Activated CD4-positive, alpha-beta T cell treated with anti-CD3 and anti-CD28 coated beads, Interleukin-10, Interleukin-2, amounts not matched to agents 100 ng/mL and 50 ng/mL, durations not matched to agents 16 hours and 8 hours (primary cell): ENCODE data around the gene ZNF469.
A peak's percentile ranks its signal among the peaks of the same experiment; 100 is the strongest.

Experiments used
- DNase-seq: peaks from one replicate; pipeline ENCODE4 v3.0.0-alpha.2; 2020

Gene ZNF469

GRCh38 chr16:88382491-88383400, at the start of gene ZNF469:
Gene ZNF469 (plus strand): TSS chr16:88382959. CDS start chr16:88427471, 44,512 bp downstream.
- no peak for DNase-seq

- DNase-seq: no peak
These were observed 48.6 kb upstream of the ZNF469 start for GRCh38 chr16:88333848-88334777.

- no peak for DNase-seq
These were observed 47.7 kb upstream of the ZNF469 start for GRCh38 chr16:88334778-88335720.

DNA sequence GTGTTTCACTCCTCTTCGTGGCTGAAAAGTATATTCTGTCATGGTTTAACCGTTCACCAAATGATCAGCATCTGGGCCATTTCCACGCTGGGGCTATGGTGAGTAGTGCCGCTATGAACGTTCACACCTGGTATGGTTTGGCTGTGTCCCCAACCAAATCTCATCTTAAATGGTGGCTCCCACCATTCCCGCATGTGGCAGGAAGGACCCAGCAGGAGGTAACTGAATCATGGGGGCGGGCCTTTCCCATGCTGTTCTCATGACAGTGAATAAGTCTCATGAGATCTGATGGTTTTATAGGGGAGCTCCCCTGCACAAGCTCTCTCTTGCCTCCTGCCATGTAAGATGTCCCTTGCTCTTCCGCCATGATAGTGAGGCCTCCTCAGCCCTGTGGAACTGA, 45.7 kb upstream of the ZNF469 start:
- no peak for DNase-seq

DNA sequence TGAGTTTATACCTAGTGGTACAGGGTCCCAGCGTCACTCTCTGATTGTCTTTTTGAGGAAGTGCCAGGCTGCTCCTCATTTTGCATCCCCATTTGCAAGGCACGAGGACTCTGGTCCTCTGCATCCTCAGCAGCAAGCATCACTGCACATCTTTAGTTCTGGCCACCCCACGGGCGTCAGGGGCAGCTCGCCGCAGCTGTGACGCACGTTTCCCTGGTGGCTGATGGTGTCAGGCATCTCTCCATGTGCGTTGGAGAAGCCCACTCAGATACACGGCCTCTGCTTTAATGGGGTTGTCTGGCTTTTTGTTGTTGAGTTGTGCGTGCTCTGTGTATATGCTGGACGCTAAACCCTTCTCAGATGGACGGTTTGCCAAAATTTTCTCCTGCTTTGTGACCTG, 45.2 kb upstream of the ZNF469 start:
- DNase-seq: no peak

DNA sequence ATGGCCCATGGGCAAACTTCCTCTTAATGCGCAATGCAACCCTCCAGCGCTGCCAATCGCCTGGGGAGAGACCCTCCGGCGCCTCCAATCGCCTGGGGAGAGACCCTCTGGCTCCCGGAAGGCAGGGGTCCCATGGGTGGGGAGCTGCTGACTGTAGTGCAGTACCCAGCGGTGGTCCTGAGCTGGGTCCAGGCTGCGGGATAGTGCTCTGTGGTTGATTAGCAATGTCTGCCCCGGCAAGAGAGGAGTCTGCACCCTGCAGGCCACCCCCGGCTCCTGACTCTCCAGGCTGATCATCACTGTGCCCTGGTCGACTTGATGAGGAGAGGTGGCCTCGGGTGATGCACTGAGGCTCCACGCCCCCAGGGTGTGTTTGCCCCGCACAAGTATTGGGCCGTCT, 44.6 kb upstream of the ZNF469 start:
- DNase-seq: no peak

DNA sequence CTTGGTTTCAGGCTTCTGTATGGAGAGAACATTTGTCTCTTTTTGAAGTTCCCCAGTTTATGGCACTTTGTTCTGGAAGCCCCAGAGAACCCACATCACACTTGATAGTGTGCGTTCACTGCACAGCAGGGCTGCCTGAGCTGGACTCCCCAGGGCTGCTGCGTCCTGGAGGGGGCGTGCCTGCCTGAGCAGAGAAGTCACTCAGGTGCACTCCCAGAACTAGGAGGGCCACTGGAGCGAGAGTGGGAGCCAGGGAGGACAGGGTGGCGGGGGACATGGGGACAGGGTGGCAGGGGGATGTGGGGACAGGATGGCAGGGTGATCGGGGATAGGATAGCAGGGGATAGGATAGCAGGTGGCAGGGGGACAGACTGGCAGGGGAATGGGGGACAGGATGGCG, 43.9 kb upstream of the ZNF469 start:
- DNase-seq: no peak

- no peak for DNase-seq
These were observed 42.6 kb upstream of the ZNF469 start for GRCh38 chr16:88339930-88340754.

DNA sequence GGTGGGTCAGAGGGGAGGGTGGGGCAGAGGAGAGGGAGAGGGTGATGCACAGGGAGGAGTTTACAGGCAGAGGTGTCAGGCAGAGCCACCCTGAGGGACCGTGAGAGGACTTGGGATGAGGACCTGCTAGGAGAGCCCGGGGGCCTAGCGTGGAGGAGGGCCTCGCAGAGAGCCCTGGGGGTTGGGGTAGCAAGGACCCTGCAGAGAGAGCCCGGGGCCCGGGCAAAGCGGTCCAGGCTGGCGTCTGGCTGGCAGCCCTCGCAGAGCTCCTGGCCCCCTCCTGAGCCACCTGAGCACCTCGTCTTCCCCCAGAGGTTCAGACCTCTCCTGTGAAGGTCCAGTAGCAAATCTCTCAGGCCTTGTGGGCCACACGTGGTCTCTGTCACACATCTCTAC, 42.0 kb upstream of the ZNF469 start:
- DNase-seq: no peak

DNA sequence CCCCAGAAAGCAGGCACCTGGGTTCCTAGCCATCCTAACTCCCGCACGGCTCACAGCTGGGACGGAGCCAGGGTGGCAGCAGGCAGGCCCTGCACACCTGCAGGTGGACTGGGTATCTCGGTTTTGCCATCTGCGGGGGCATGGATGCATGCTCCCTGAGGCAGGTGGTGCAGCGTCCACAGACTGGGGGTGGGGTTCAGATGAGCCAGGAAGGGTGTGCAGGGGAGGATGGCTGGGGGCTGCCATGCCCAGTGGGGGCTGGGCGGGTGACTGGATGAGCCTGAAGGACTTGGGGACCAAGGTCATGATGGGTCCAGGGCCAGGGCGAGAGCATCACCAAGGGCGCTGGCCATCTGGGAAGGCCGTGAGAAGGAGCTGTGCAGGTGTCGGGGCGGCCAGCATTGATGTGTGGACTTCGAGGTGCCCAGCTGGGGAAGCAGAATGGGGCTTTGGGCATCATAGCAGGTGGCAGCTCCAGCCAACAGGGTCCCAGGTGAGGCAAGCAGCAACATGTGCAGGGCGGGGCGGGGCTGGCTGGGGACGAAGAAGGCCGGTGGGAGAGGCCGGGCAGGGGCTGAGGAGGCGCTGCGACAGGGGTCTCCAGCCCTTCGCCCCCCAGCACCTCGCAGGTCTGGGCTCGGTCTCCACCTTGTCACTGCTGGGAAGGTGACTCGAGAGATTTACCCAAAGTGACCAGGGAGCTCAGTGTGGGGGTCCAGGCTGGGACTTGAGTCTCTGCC, 41.0 kb upstream of the ZNF469 start:
- no peak for DNase-seq

DNA sequence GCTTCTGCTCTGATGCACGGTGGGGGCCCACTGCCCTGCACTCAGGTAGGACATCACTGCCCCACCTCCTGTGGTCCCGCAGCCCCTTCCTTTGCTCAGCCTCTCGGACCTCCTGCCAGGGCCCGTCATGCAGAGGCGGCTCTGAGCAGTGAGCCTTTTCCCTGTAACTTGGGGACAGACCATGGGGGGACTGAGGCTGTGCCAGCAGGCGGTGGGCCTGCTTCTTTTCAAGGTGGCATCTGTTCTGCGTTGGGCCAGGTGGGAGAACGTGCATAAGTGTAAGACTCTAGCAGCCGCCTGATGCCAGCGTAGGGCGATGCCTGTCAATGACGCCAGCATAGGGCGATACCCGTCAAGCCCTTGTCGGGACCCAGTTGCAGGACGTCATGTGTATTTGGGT, 40.3 kb upstream of the ZNF469 start:
- DNase-seq: no peak

DNA sequence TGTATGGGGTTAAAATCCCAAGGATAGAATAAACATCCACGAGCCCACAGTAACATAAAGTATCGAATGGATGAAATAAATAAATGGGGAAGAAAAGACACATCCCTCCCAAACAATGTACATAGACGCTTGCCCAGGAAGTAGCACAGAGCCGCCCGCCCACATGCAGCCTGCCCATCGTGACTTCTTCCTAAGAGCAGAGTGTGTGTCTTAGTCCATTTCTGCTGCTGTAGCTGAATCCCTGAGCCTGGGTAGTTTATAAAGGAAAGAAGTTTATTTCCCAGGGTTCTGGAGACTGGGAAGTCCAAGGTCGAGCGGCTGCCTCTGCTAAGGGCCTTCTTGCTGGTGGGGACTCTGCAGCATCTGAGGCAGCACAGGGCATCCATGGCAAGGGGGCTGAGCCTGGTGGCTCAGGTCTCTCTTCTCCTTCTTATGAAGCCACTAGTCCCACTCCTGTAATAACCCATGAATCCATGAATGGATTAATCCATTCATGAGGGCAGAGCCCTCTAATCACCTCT, 39.4 kb upstream of the ZNF469 start:
- no peak for DNase-seq

DNA sequence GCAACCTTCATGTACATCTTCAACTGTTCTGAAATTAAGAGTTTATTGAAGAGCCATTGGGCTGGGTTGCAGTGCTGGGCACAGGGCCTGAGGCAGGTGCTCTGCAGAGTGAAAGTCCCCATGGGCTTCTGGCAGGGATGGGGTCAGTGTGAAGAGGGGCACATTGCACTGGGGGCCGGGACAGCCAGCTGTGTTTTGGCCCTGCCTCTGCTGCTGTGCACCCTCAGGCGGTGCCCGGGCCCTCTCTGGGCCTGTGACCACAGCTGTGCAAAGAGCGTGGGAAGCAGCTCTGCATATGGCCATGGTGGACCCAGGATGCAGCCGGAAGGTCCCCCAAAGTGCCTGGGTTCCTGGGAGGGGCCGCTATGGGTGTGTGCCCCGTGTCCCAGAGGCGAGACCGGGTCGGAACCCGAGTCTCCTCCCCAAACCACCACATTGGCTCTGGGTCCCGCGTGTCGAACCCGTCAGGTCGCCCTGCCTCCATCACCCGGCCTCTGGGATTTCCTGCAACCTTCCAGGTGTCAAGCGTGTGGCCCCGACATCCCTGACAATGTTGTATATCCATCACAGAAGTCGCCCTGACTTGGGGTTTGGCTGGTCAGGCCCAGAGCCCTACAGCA, 38.2 kb upstream of the ZNF469 start:
- no peak for DNase-seq

DNA sequence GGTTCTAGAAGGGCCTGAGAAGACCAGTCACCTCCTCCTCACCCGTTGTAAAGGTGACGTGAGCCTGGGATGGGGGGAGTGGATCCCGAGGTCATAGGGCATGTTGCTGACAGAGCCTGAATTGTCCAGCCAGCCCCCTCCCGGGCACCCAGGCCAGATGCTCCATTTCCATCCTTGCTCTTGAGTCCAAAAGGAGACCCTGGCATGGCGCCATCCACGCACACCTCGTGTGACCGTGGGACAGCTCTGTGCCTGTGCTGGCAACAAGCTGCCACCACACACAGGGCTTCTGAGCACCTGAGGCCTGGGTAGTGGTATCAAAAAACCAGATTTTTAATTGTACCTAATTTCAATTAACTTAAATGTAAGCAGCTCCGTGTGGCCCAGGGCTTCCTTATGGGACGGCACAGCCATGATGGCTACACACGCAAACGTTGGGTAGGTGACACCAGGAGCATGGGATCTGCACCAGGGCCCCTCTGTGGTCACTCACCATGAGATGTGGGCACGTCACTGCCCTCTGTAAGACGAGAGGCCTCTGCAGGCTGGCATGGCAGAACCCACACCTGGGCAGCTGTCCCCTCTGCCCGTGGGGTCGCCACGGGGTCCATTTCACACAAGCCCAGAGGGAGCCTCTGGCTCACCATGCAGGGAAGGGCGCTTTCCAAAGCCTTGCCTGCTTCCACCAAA, 37.6 kb upstream of the ZNF469 start:
- DNase-seq: no peak

DNA sequence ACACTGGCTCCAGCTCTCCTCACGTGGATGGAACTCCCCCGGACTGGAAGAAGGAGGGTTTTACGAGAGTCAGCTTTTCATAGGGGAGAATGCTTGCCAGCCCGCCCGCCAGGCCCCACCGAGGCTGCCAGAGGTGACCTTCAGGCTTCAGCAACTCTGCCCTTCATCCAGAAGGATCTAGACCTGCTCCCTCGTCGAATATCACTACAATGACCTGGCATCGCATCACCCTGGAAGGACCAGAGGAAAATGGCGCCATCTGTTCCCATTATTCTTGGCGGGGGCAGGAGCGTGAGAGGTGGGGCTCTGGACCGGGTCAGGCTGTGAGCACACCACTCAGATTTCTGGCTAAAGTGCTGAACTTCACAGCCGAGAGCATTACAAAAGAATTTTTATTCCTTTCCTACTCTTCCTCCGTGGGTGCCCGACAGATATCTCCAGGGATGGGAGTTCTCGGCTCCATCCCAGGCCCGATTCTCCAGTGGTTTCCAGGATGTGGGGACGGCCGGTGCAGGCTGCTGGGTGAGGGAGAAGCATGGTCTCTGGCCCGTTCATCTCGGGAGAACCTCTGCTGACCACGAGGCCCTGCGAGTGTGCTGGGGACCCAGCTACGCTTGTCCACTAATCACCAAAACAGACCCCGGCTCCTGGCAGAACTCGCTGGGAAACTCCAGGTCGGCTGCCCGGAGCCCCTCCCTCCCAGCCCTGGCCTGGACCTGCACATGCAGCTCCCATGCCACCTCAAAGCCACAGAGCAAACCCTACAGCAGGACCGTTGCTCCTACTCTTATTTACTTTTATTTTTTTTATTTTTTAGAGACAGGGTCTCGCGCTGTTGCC, 36.8 kb upstream of the ZNF469 start:
- DNase-seq: no peak

GRCh38 chr16:88346680-88347505, 35.9 kb upstream of the ZNF469 start:
- no peak for DNase-seq

- peak; percentile 11 for DNase-seq
These were observed 34.9 kb upstream of the ZNF469 start for GRCh38 chr16:88347656-88348376.
